Measurements from ENCODE around the gene C1QL4.
"Not testable (repeated sequence)": the region's sequence is repeated elsewhere in the genome, so short reads cannot be mapped to it uniquely, and the experiment has no call there.

C1QL4 gene

DNA sequence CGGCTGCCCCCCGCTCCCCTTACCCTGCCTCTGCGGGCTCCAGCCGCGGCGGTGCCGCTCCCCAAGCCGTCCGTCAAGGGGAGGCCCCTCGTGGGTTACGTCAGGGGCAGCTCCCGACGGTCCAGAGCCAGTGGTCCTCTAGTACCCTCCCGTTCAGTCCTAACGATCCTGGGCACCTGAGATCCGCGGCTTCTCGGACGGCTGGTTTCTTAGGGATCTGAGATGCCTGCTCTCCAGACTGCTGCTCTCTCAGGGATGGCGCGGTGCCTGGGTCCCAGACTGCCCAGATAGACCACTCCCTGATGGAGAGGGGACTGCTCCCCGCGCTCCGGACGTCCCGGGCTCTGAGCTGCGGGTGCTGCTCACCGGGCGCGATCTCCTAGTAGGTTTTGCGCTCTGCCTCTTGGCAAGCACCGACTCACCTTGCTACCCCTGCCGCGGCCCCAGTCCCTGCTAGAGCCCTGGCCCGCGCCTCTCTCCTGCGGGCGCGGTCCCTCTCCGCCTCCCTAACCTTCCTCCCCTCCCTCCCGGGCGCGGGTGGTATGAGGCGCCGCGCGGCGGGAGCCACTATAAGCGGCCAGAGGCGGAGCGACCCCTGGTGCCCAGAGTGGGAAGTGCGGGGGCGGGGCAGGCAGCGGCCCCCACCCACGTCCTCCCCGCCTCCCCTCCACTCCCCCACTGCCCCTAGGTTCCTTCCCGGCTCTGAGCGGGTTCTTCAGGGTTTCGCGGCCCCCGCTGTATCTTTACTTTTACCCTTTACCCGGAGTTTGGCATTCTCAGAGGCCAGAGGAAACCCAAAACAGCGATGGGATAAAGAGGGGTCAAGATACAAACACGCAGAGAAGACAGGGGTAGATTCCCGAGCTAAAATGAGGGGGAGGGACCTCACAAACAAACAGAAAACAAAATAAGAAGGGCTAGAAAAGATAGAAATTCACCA is at the start of gene C1QL4:
C1QL4 (minus strand) TSS at position 544 of the 940 bp plus-strand sequence. CDS start 711 bp downstream, outside the sequence.
- DNase-seq = peak; percentile 83 to 91

DNA sequence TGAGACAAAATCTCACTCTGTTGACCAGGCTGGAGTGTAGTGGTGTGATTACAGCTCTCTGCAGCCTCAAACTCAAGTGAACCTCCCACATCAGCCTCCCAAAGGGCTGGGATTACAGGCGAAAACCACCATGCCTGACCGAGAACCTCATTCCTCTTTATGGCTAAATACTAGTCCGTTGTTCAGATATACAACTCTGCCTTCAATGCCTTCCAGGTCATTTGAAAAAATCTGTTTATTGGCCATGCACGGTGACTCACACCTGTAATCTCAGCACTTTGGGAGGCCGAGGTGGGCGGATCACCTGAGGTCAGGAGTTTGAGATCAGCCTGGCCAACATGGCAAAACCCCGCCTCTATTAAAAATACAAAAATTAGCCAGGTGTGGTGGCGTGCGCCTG is 43.2 kb upstream of the C1QL4 start:
- DNase-seq = not testable (repeated sequence)

DNA sequence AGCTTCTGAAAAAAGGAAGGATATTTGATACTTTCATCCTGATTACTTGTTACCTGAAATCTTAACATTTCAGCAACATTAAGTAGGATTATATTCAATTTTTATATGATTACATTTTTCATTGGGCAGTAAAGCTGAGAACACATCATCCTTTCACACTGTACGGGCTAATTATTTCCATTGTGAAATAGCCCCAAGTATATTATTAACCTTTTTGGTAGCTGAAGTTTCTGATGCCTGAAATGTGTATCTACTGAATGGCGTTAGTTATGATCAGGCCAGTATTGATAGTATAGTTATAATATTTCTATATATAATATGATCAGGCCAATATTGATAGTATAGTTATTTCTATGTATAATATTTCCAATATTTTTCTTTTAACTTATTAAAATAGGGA is 40.4 kb upstream of the C1QL4 start:
- no peak for DNase-seq

DNA sequence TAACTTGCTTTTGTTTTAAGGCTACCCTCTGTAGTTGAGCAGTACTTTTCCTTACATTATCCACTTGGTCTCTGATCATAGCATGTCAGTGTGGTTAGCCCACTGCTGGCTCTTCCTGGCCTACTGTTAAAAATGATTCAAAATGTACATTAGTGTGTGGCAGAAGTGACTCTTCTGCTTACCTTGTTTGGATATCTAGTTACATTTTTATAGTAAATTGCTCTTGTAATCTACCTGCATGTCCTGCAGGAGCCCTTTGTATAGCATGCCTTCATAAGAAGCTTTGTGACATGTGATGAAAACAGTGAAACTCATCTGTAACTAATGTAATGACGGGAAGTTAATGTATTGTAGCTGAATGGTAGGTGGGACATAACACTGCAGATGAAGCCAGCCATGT is 38.4 kb upstream of the C1QL4 start:
- DNase-seq = no peak

DNA sequence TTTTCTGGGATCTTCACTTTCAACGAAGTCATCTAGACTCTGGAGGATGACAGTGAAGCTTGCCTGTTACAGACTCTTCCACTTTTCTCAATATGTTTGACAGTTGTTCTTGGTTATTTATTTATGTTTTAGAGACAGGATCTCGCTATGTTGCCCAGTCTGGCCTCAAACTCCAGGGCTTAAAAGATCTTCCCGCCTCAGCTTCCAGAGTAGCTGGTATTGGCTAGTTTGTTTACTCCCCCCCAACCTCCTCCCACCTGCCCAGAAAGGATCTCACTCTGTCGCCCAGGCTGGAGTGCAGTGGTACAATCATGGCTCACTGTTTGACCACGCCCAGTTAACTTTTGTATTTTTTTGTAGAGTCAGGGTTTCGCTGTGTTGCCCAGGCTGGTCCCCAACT is 33.6 kb upstream of the C1QL4 start:
- no peak for DNase-seq

DNA sequence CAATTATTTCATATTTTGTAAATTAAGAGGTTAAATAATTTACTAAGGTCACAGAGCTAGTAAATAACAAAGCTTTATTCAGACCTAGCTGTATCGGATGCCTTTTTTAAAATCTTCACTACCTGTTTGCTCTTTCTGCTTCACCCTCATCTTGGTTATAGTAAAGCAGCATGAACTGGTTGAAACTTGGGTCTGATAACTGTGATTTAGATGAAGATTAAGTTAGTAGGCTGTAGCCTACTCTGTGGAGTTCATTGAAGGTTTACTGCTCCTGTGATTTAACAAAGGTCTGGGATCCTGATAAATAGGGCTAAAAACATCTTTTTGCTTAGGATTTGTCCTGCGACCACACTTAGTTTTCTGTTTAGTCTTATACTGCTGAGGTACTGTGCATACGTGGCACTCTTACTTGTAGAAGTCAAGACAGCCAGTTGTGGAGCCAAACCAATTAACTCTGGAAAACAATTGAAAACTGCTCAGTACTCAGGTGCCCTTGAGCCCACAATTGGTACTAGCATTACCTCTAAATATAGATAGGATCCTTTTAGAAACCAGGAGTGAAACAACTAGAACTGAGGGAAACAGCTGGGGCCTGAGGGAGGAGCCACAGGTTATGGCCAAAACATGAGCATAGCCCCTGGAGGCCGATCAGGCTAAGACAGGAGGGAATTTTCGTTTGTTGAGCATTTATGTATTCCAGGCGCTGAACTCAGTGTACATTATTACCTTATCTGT is 32.6 kb upstream of the C1QL4 start:
- DNase-seq = no peak

DNA sequence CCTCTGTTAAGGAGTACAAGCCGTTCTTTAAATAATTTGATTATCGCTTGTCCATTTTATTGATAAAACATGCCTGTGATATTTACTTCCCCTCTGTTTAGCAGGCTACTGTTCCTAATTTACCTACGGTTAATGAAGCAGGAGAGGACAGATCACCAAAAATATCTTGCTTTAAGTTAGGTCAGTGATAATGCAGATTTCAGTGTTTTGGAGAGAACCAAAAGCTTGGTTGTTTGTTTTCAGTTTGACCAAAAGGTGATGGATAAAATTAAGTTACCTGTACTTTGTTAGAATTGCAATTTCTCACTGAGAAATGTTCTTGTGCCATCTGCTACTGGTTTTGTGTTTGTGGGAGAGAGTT is 31.2 kb upstream of the C1QL4 start:
- DNase-seq = no peak

DNA sequence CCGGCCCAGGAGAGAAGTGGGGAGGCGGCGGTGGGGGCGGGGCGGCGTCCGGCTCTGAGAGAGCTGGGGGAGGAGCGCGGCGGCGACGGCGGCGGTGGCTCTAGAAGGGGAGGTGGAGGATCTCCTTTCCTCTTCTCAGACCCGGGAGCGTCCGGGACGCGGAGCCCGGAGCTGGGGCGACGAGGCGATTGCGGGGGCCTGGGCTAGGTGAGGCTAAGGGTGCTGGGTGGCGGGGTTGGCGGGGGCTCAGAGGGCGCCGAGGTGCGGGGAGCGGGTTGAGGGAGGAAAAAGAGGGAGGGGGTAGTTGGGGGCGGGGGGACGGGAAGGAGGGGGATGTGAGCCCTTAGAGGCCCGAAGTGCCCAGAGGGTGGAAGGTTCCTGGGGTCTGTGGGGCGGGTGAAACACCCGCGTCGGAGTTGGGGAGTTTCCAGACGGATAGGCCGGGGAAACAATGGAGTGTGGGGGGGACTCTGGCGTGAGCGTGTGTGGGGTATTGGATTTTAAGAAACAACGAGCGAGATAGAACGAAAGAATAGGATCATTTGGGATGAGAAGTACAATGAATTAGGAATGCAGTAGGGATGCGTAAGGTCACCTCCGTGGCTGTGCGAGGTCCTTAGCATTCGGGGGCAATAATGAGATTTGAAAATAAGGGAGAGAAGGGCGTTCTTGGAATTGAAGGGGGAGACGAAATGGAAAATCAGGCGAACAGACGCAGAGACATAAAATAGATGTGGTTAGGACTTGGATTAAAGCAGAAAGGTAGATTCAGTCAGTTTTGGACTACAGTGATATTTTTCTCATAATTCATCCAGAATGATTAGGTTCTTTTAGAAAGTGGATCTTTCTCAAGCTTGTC is 30.6 kb upstream of the C1QL4 start, which contains the start of gene SPATS2:
SPATS2 (plus strand) TSS at position 82 of the 859 bp plus-strand sequence. CDS start 93,551 bp downstream, outside the sequence.
- DNase-seq = no peak

DNA sequence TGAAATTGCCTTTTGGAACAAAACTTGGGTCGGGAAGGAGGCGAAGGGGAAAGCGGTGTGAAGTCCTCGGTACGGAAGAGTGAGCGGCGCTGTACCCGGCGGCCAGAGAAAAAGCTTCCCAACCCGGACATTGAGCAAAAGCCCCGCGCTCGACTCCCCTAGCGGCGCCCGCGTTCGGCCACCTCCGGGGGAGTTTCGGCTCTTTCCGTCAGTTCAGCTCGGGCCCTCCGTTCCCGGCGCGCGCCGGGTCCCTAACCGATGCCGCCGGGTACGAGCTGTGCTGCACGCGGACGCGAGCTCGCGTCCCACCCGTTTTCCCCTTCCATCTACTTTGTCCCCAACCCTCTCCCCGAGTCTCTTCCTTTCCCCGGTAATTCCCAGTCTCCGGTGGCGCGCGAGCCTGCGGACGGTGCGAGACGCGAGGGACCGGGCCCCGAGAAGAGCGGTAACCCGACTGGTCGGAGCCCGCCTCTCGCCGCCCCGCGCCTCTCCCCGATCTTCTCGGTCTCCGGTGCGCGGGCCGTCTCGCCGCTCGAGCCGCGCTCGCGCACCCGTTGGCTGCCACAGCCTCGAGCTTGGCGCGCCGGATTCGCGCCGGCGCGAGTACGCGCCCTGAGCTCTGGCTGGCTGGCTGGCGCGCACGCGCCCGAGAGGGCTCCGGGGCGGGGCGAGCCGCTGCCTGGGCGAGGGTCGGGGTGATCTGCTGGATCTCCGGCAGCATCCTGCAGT is 29.8 kb upstream of the C1QL4 start:
- DNase-seq = peak; percentile 76 to 80

DNA sequence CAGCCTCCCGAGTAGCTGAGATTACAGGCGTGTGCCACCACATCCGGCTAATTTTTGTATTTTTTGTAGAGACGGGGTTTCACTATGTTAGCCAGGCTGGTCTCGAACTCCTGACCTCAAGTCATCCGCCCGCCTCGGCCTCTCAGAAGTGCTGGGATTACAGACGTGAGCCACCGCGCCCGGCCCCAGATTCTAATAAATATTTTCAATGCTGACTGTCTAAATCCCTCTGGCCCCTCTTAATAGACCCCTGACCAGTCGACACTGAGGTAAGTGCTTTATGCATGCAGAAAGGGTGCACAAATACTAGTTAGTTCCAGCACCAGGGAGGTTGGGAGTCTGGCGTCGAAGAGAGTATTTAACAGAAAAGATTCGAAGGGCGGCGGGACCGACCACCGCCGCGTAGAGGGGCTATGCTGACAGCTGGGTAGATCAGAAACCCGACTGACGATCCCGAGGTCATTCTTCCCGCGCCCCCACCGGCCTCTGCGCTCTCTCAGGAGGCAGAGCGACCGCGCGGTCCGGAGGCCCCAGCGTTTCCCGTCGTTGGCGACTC is 29.2 kb upstream of the C1QL4 start:
- peak in 1 of 2 donors; percentile 26 for DNase-seq

DNA sequence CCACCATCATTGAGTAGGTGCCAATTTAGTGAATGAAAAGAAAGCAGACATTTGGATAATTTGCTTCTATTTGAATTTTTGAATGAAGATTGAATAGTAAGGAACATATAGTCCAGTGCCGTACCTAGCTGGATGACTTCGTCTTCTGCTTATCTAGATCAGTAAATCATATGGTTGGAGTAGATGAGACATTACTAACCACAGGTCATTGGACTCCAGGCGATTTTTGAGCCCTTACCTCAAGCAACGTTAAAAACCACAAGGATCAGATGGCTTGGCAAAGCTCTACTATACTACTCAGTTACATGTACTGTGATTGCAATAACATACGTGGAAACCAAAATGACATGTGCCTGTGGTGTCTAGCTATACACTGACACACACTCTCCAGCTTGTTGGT is 28.6 kb upstream of the C1QL4 start:
- DNase-seq = no peak

DNA sequence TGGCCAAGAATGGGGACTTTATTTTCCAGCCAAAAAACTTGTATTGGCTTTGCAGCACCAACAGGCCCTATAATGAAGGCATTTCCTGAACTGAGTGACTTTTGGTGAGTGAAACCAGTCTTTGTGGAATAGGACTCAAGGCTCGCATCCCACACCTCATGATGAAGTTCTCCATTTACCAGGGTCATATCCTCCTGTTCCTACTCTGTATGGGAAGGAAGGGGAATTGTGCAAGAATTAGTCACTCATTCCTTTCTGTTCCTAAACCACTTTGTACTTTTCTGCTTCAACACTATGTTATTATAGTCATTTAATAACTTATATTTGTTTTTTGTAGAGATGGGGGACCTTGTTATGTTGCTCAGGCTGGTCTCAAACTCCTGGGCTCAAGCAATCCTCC is 28.0 kb upstream of the C1QL4 start:
- no peak for DNase-seq

DNA sequence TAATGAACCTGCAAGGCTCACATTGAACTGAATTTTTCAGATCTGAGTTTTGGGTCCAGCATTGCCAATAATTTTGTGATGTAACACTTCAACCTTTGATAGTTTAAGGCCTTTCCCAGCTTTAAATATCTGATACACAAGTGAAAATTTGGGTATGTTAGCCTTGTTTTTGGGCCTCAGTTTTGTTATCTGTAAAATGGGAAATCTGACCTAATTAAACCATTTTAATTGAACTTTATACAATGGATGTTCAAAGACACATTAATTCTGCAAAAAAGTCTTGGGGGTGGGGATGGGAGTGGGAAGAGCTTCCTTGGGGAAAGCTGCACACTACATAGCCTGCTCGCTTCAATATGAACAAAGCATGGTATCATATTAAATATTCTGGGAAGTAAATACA is 25.1 kb upstream of the C1QL4 start:
- DNase-seq = no peak

DNA sequence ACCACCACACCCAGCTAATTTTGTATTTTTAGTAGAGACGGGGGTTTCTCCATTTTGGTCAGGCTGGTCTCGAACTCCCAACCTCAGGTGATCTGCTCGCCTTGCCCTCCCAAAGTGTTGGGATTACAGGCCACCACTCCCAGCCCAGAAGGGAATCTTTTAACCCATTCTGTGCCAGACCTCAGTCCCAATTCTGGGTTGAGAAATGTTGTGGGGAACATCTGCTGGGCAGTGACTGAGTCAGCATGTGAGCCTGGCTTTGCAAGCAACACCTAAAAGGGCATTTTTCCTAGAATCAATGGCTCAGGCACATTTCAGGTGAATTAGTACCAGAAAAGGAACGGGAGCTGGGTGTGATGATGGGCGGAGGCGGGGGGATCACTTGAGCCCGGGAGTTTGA is 22.7 kb upstream of the C1QL4 start:
- DNase-seq = no peak

DNA sequence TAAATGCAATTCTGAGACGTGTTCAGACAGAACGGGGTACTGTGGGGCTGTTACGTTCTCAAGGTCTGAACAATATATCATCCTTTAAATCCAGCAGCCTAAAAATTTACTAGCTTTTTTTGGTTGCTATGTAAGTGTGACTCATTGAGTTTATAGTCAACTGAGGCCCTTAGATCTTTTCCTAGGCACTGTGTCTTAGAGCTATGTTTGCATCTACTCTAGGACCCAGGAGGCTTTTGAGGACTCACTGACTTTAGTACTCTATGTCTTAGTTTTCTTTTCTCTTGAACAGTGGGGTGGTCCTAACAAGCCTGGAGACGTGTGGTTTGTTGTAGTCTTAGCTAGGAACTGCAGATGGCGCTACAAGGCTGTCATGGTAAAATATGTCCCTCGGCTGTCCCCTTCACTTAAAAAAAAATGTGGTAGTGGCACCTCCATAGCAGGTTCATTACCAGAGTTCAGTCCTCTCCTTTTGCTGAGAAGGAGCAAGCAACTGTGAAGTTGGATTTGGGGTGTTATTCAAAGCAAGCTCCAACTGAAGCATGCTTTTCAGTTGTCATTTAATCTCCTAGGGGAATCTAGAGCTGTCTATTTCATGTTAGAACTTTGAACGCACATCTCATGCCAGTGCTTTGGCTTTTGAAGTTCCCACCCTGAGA is 21.6 kb upstream of the C1QL4 start:
- peak; percentile 41 to 52 for DNase-seq

DNA sequence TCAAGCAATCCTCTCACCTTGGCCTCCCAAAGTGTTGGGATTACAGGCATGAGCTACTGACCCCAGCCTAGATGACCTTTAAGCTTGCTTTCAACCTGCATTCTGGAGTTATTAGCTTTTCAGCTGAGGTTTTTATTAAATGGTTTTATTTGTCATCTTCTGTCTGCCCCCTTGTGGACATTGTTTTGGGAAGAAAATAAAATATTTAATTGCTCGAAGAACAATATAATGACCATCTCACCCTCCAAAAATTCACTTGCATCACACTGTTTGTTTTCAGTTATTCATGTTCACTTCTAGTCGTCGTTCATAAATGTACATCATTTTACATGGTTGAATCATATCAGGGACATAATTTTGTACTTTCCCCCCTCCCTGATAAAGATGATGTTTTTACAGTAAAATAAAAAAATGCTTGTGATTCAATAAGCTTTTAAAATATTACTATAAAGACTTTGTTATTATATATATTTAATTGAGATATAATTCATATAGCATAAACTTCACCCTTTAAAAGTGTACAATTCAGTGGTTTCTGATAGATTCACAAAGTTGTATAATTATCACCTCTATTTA is 20.2 kb upstream of the C1QL4 start:
- no peak for DNase-seq

DNA sequence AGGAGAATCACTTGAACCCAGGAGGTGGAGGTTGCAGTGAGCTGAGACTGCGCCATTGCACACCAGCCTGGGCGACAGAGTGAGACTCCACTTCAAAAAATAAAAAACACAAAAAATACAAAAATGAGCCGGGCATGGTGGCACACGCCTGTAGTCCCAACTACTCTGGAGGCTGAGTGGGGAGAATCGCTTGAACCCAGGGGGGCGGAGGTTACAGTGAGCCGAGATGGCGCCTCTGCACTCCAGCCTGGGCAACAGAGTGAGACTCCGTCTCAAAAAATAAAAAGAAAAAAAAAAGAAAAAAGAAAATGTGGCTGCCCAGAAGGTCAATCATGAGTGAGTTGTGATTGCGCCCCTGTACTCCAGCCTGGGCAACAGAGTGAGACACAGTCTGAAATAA is 18.9 kb upstream of the C1QL4 start:
- DNase-seq = no peak

DNA sequence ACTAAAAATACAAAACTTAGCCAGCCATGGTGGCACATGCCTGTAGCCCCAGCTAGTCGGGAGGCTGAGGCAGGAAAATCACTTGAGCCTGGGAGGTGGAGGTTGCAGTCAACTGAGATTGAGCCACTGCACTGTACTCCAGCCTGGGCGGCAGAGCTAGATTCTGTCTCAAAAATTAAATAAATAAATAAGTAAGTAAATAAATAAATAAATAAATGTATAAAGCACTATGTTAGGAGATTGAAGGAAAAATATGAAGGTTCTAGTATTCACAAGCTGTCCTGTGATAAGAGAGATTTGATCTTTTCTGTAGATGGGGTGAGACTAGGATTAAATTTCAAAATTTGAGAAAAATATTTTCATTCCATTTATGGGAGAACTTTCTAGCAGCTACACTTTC is 15.4 kb upstream of the C1QL4 start:
- no peak for DNase-seq

DNA sequence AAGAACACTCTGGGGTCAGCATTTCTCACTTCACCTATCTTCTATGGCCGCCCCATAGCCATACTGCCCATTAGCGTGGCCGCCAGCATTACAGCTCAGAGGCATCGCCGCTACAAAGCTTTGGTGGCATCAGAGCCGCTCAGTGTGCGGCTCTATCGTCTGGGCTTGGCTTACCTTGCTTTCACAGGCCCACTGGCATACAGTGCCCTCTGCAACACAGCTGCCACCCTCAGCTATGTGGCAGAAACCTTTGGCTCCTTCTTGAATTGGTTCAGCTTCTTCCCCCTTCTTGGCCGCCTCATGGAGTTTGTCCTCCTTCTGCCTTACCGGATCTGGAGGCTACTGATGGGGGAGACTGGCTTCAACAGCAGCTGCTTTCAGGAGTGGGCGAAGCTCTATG is 12.3 kb upstream of the C1QL4 start:
- DNase-seq = no peak

DNA sequence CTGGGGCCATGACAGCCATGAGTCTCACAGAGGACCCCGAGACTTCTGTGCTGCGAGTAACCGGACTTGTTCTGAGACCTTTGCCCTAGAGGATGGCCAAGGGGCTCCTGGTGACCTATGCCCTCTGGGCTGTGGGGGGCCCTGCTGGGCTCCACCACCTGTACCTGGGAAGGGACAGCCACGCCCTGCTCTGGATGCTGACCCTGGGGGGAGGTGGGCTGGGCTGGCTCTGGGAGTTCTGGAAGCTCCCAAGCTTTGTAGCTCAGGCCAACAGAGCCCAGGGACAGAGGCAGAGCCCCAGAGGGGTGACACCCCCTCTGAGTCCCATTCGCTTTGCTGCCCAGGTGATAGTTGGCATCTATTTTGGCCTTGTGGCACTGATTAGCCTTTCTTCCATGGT is 11.8 kb upstream of the C1QL4 start:
- DNase-seq = no peak
